Measurements from ENCODE around the gene ZNF423. TPM values are rescaled to one million over a fixed set of nuclear protein-coding genes. Genes with fewer than 3 reads are reported as not detected.

The ZNF423 gene
- total RNA-seq, 2 donors from 2014 or later: 4.7 to 7.3 TPM

GRCh38 chr16:49788572-49788971, 67.3 kb downstream of the ZNF423 start:
- H3K27ac ChIP-seq: no peak overlapping the region
- DNase-seq: peak; percentile 32

GRCh38 chr16:49786926-49787557, 68.9 kb downstream of the ZNF423 start:
- H3K27me3 ChIP-seq: no peaks in the 10 kb centered on the region
- H3K27ac ChIP-seq: no peak overlapping the region
- intact Hi-C loops (cut with DNase I): no loop called here
- no peak overlapping the region for H3K9ac ChIP-seq (ENCODE audit: low read depth in 2 of 2, low read length in 2 of 2)
- no peaks in the 10 kb centered on the region for H3K36me3 ChIP-seq
- no peak overlapping the region for H3K4me3 ChIP-seq
- H3K4me1 ChIP-seq: no peaks in the 10 kb centered on the region
- DNase-seq: no peak
- no peaks in the 10 kb centered on the region for H3K9me3 ChIP-seq
- no peak for TF ChIP-seq CTCF (IDR thresholded peaks at IDR 0.05)

More at GRCh38 chr16:49788572-49788971, 67.3 kb downstream of the ZNF423 start:
- Histone ChIP-seq H3K9me3 (no peaks in the 10 kb centered on the region), H3K27me3 (no peaks in the 10 kb centered on the region), H3K36me3 (no peaks in the 10 kb centered on the region), H3K4me1 (no peaks in the 10 kb centered on the region), H3K9ac (ENCODE audit: low read depth in 2 of 2, low read length in 2 of 2) (no peak overlapping the region), H3K4me3 (no peak overlapping the region)
- intact Hi-C loops (cut with DNase I): no loop called here
- TF ChIP-seq CTCF (IDR thresholded peaks at IDR 0.05): no peak

GRCh38 chr16:49785970-49786369, 69.9 kb downstream of the ZNF423 start:
- no peak for DNase-seq
- intact Hi-C loops (cut with DNase I): no loop called here
- Histone ChIP-seq H3K27me3 (no peaks in the 10 kb centered on the region), H3K4me1 (no peaks in the 10 kb centered on the region), H3K9me3 (no peaks in the 10 kb centered on the region), H3K27ac (no peak overlapping the region), H3K4me3 (no peak overlapping the region), H3K36me3 (no peaks in the 10 kb centered on the region), H3K9ac (ENCODE audit: low read depth in 2 of 2, low read length in 2 of 2) (no peak overlapping the region)
- no peak for TF ChIP-seq CTCF (IDR thresholded peaks at IDR 0.05)

DNA sequence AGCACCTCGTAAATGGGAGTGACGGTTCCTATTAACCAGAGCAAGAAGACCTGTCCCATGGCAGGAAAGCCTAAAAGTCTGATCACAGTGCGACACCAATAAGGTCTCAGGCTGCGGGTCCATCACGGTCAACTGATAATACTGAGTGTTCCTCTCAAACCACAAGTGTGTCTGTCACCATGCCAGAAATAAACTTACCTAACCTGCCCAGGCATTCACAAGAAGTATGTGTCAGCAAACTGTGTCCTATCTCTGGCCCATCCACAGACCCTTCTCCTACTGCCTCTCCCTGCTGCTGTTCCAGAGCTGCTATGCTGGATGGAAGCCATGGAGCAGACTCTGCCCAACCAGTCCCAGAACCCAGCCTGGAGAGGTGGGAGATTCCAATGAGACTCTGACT, 73.5 kb downstream of the ZNF423 start:
- no peaks in the 10 kb centered on the region for H3K4me1 ChIP-seq
- TF ChIP-seq CTCF (IDR thresholded peaks at IDR 0.05): no peak
- no peak overlapping the region for H3K27ac ChIP-seq
- H3K9me3 ChIP-seq: no peaks in the 10 kb centered on the region
- H3K9ac ChIP-seq (ENCODE audit: low read depth in 2 of 2, low read length in 2 of 2): no peak overlapping the region
- no peak for DNase-seq
- no peak overlapping the region for H3K4me3 ChIP-seq
- intact Hi-C loops (cut with DNase I): no loop called here
- no peaks in the 10 kb centered on the region for H3K36me3 ChIP-seq
- H3K27me3 ChIP-seq: no peaks in the 10 kb centered on the region

GRCh38 chr16:49781401-49781800, 74.5 kb downstream of the ZNF423 start:
- H3K4me3 ChIP-seq: no peak overlapping the region
- no peak for TF ChIP-seq CTCF (IDR thresholded peaks at IDR 0.05)
- no peaks in the 10 kb centered on the region for H3K27me3 ChIP-seq
- intact Hi-C loops (cut with DNase I): no loop called here
- no peak overlapping the region for H3K9ac ChIP-seq (ENCODE audit: low read depth in 2 of 2, low read length in 2 of 2)
- H3K4me1 ChIP-seq: no peaks in the 10 kb centered on the region
- H3K9me3 ChIP-seq: no peaks in the 10 kb centered on the region
- H3K27ac ChIP-seq: no peak overlapping the region
- H3K36me3 ChIP-seq: no peaks in the 10 kb centered on the region
- no peak for DNase-seq
